GM23338 (cell line): Measurements from ENCODE around the gene PHF23. TPM values are rescaled to one million over a fixed set of nuclear protein-coding genes. Genes with fewer than 3 reads are reported as not detected.
A peak's percentile ranks its signal among the peaks of the same experiment; 100 is the strongest.

Source experiments
- ATAC-seq: fragments of 200-7000 bp; cut with Tn5 transposase; 3 replicates; pipeline ENCODE4 v1.9.1; 2020
- DNase-seq: peaks from one replicate; pipeline ENCODE4 v3.0.0-alpha.2; 2015; ENCODE audit warnings: low spot score
- H2AFZ ChIP-seq: fragments of 200-600 bp; sonication (generic); 2 replicates; pipeline ENCODE4 v1.8.0; 2016; ENCODE audit warnings: antibody characterized with exemption, mild to moderate bottlenecking, moderate library complexity
- H3F3A ChIP-seq: fragments of 200-600 bp; sonication (generic); replicated peaks from 2 replicates; pipeline ENCODE4 v1.8.0; 2017; ENCODE audit warnings: antibody characterized with exemption, mixed run types, low read depth
- H3K27ac ChIP-seq: fragments of 200-600 bp; sonication (generic); 2 replicates; pipeline ENCODE4 v1.6.1; 2016; ENCODE audit warnings: low read depth
- H3K27me3 ChIP-seq: fragments of 200-600 bp; sonication (generic); 2 replicates; pipeline ENCODE4 v1.8.0; 2016; ENCODE audit warnings: mild to moderate bottlenecking, mixed run types, moderate library complexity; ENCODE audit not compliant: insufficient read depth
- H3K36me3 ChIP-seq: fragments of 200-600 bp; sonication (generic); 2 replicates; pipeline ENCODE4 v1.8.0; 2016; ENCODE audit warnings: mild to moderate bottlenecking; ENCODE audit not compliant: insufficient read depth
- H3K4me1 ChIP-seq: fragments of 200-600 bp; sonication (generic); 2 replicates; pipeline ENCODE4 v1.8.0; 2016; ENCODE audit warnings: mild to moderate bottlenecking, moderate library complexity; ENCODE audit not compliant: insufficient read depth
- H3K4me2 ChIP-seq: fragments of 200-600 bp; sonication (generic); 2 replicates; pipeline ENCODE4 v1.7.1; 2017; ENCODE audit warnings: mixed run types
- H3K4me3 ChIP-seq: fragments of 200-600 bp; sonication (generic); 2 replicates; pipeline ENCODE4 v1.6.1; 2016; ENCODE audit warnings: mixed run types
- H3K79me2 ChIP-seq: fragments of 200-600 bp; sonication (generic); replicated peaks from 2 replicates; pipeline ENCODE4 v1.8.0; 2017; ENCODE audit warnings: mild to moderate bottlenecking; ENCODE audit not compliant: insufficient read depth
- H3K9me2 ChIP-seq: fragments of 200-600 bp; sonication (generic); 2 replicates; pipeline ENCODE4 v1.8.0; 2017; ENCODE audit not compliant: insufficient read depth
- H4K20me1 ChIP-seq: fragments of 200-600 bp; sonication (generic); replicated peaks from 2 replicates; pipeline ENCODE4 v1.8.0; 2017; ENCODE audit warnings: mild to moderate bottlenecking; ENCODE audit not compliant: insufficient read depth
- H3K27ac Mint-ChIP-seq: 2 replicates; pipeline ENCODE4 v1.8.0; 2020; ENCODE audit warnings: inconsistent platforms, mild to moderate bottlenecking, moderate library complexity, mixed read lengths
- H3K27me3 Mint-ChIP-seq: 3 replicates; pipeline ENCODE4 v1.8.0; 2022; ENCODE audit warnings: low read depth, mild to moderate bottlenecking, moderate library complexity, mixed read lengths, inconsistent platforms; ENCODE audit not compliant: insufficient read depth, poor library complexity
- H3K36me3 Mint-ChIP-seq: 3 replicates; pipeline ENCODE4 v1.8.0; 2021; ENCODE audit warnings: low read depth, mild to moderate bottlenecking, inconsistent platforms, moderate library complexity, mixed read lengths
- H3K4me1 Mint-ChIP-seq: 3 replicates; pipeline ENCODE4 v1.8.0; 2020; ENCODE audit warnings: mild to moderate bottlenecking, inconsistent platforms, mixed read lengths
- H3K4me3 Mint-ChIP-seq: 3 replicates; pipeline ENCODE4 v1.8.0; 2021; ENCODE audit warnings: moderate library complexity, mild to moderate bottlenecking, inconsistent platforms, mixed read lengths
- H3K9me3 Mint-ChIP-seq: 3 replicates; pipeline ENCODE4 v1.8.0; 2020; ENCODE audit warnings: moderate library complexity, mild to moderate bottlenecking, inconsistent platforms, mixed read lengths
- CREB1 ChIP-seq: fragments of 250-450 bp; sonication (Bioruptor Pico); IDR thresholded peaks from 2 replicates; pipeline ENCODE4 v1.5.0; 2020; ENCODE audit warnings: low read depth, mild to moderate bottlenecking, moderate library complexity
- ETS1 ChIP-seq: IDR thresholded peaks from 2 replicates; pipeline ENCODE4 v1.6.1; 2016; ENCODE audit warnings: antibody characterized with exemption
- EZH2 ChIP-seq: fragments of 200-600 bp; sonication (generic); IDR thresholded peaks from one replicate; pipeline ENCODE4 v1.8.0; 2017; ENCODE audit warnings: antibody characterized with exemption, mild to moderate bottlenecking, low read depth; ENCODE audit not compliant: unreplicated experiment
- EZH2phosphoT487 ChIP-seq: fragments of 200-600 bp; sonication (generic); IDR thresholded peaks from one replicate; pipeline ENCODE4 v1.8.1; 2018; ENCODE audit warnings: antibody characterized with exemption; ENCODE audit not compliant: unreplicated experiment
- JUNB ChIP-seq: IDR thresholded peaks from one replicate; pipeline ENCODE4 v1.6.1; 2016; ENCODE audit warnings: antibody characterized with exemption; ENCODE audit not compliant: unreplicated experiment
- NANOG ChIP-seq: IDR thresholded peaks from 2 replicates; pipeline ENCODE4 v1.6.1; 2016; ENCODE audit warnings: antibody characterized with exemption, borderline replicate concordance
- POLR2AphosphoS5 ChIP-seq: IDR thresholded peaks from 2 replicates; pipeline ENCODE4 v1.6.1; 2016; ENCODE audit warnings: antibody characterized with exemption, low read depth
- STAT1 ChIP-seq: IDR thresholded peaks from one replicate; pipeline ENCODE4 v1.6.1; 2016; ENCODE audit warnings: antibody characterized with exemption; ENCODE audit not compliant: unreplicated experiment
- ZNF114 ChIP-seq: fragments of 250-450 bp; sonication (Bioruptor Pico); IDR thresholded peaks from 2 replicates; pipeline ENCODE4 v1.5.0; 2020; ENCODE audit warnings: mild to moderate bottlenecking, moderate library complexity
- ZNF331 ChIP-seq: fragments of 250-450 bp; sonication (Bioruptor Pico); IDR thresholded peaks from 2 replicates; pipeline ENCODE4 v1.5.0; 2020; ENCODE audit warnings: low read depth, mild to moderate bottlenecking, moderate library complexity
- ZNF462 ChIP-seq: fragments of 250-450 bp; sonication (Bioruptor Pico); IDR thresholded peaks from 2 replicates; pipeline ENCODE4 v1.5.0; 2020; ENCODE audit warnings: mild to moderate bottlenecking, moderate library complexity
- polyA plus RNA-seq: library from polyadenylated mRNA; unstranded; fragments of >200 nt; fragmentation: Nextera tagmentation; extraction: Ambion mirVana; gene quantifications from 2 replicates; pipeline ENCODE4 v1.2.1, GENCODE V29; 2016
- total RNA-seq: library from RNA; depleted of rRNA; stranded (reverse); fragments of >200 nt; shearing (Covaris generic); gene quantifications from 2 replicates; pipeline ENCODE4 v1.2.3, GENCODE V29; 2014
- TF ChIP-seq, protein P1 (sequence below), 2 experiments: fragments of 200-600 bp in 1 of 2; sonication (generic) in 1 of 2; conservative IDR thresholded peaks; 2 replicates each; pipeline versions ENCODE4 v1.5.1 to v1.6.1; 2016 to 2017; ENCODE audit warnings: antibody characterized with exemption in 2 of 2, low read depth in 2 of 2, mild to moderate bottlenecking in 2 of 2, moderate library complexity in 1 of 2
- TF ChIP-seq, protein P2 (sequence below): IDR thresholded peaks from one replicate; pipeline ENCODE4 v1.6.1; 2018; ENCODE audit warnings: antibody characterized with exemption; ENCODE audit not compliant: unreplicated experiment

The PHF23 gene
- total and polyA plus RNA-seq, 2 experiments from 2014 or later: 35.4 to 51.0 TPM

- peak overlapping the region; percentile 97 for H3K27ac Mint-ChIP-seq
- ATAC-seq: peak; percentile 15
- H3K4me2 ChIP-seq: peak overlapping the region; percentile 98
- TF ChIP-seq POLR2AphosphoS5 (no peak), EZH2phosphoT487 (no peak), EZH2 (no peak), ZNF331 (no peak), ZNF462 (CRISPR knock-in tag) (no peak), NANOG (no peak), ETS1 (no peak), CREB1 (no peak), ZNF114 (no peak), STAT1 (no peak), JUNB (no peak)
- TF ChIP-seq, protein P1, sequence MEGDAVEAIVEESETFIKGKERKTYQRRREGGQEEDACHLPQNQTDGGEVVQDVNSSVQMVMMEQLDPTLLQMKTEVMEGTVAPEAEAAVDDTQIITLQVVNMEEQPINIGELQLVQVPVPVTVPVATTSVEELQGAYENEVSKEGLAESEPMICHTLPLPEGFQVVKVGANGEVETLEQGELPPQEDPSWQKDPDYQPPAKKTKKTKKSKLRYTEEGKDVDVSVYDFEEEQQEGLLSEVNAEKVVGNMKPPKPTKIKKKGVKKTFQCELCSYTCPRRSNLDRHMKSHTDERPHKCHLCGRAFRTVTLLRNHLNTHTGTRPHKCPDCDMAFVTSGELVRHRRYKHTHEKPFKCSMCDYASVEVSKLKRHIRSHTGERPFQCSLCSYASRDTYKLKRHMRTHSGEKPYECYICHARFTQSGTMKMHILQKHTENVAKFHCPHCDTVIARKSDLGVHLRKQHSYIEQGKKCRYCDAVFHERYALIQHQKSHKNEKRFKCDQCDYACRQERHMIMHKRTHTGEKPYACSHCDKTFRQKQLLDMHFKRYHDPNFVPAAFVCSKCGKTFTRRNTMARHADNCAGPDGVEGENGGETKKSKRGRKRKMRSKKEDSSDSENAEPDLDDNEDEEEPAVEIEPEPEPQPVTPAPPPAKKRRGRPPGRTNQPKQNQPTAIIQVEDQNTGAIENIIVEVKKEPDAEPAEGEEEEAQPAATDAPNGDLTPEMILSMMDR (conservative IDR thresholded peaks at IDR 0.05; ENCODE audit: low read depth in 2 of 2): no peak
- TF ChIP-seq, protein P2, sequence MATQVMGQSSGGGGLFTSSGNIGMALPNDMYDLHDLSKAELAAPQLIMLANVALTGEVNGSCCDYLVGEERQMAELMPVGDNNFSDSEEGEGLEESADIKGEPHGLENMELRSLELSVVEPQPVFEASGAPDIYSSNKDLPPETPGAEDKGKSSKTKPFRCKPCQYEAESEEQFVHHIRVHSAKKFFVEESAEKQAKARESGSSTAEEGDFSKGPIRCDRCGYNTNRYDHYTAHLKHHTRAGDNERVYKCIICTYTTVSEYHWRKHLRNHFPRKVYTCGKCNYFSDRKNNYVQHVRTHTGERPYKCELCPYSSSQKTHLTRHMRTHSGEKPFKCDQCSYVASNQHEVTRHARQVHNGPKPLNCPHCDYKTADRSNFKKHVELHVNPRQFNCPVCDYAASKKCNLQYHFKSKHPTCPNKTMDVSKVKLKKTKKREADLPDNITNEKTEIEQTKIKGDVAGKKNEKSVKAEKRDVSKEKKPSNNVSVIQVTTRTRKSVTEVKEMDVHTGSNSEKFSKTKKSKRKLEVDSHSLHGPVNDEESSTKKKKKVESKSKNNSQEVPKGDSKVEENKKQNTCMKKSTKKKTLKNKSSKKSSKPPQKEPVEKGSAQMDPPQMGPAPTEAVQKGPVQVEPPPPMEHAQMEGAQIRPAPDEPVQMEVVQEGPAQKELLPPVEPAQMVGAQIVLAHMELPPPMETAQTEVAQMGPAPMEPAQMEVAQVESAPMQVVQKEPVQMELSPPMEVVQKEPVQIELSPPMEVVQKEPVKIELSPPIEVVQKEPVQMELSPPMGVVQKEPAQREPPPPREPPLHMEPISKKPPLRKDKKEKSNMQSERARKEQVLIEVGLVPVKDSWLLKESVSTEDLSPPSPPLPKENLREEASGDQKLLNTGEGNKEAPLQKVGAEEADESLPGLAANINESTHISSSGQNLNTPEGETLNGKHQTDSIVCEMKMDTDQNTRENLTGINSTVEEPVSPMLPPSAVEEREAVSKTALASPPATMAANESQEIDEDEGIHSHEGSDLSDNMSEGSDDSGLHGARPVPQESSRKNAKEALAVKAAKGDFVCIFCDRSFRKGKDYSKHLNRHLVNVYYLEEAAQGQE: no peak
- peak overlapping the region; percentile 65 for H3K4me3 ChIP-seq
- H2AFZ ChIP-seq: no peak overlapping the region
- H3K27ac ChIP-seq: peak overlapping the region; percentile 87; the same call in 1 of the 2 replicates
- peaks cover 43% of the 10 kb centered on the region for H3K36me3 Mint-ChIP-seq
- H3K9me3 Mint-ChIP-seq: peaks cover 3% of the 10 kb centered on the region; the same call in 2 of the 3 replicates
- H3K4me1 ChIP-seq: peaks cover 23% of the 10 kb centered on the region
- peak; percentile 27 for DNase-seq
- peaks cover 38% of the 10 kb centered on the region for H3K4me1 Mint-ChIP-seq
- H3K9me2 ChIP-seq: no peaks in the 10 kb centered on the region
- peaks cover 19% of the 10 kb centered on the region for H3F3A ChIP-seq
- peak overlapping the region; percentile 91 for H3K4me3 Mint-ChIP-seq
- H3K36me3 ChIP-seq: peaks cover 13% of the 10 kb centered on the region
- H3K27me3 Mint-ChIP-seq: peaks cover 10% of the 10 kb centered on the region
- peaks cover 63% of the 10 kb centered on the region for H3K79me2 ChIP-seq
- H3K27me3 ChIP-seq: no peaks in the 10 kb centered on the region
- H4K20me1 ChIP-seq: peaks cover 32% of the 10 kb centered on the region
These were observed 11.7 kb upstream of the PHF23 start for GRCh38 chr17:7250695-7251627.
